Neuronal stem cell (in vitro differentiated cells): ENCODE measurements around the gene CD300H.
A peak's percentile ranks its signal among the peaks of the same experiment; 100 is the strongest.

Source experiments
- DNase-seq: peaks from one replicate; pipeline ENCODE4 v3.0.0-alpha.2; 2013; ENCODE audit warnings: low spot score
- H2AFZ ChIP-seq: one replicate; pipeline ENCODE4 v1.6.1; 2013; ENCODE audit warnings: mild to moderate bottlenecking, low read length, inconsistent platforms
- H2AK5ac ChIP-seq: 2 replicates; pipeline ENCODE4 v1.6.1; 2013; ENCODE audit warnings: low read depth, mild to moderate bottlenecking, inconsistent platforms, low read length, moderate library complexity, mixed read lengths
- H2BK120ac ChIP-seq: 2 replicates; pipeline ENCODE4 v1.6.1; 2013; ENCODE audit warnings: low read depth, mild to moderate bottlenecking, inconsistent platforms, low read length, moderate library complexity, mixed read lengths
- H2BK12ac ChIP-seq: one replicate; pipeline ENCODE4 v1.6.1; 2013; ENCODE audit warnings: low read length, inconsistent platforms
- H2BK15ac ChIP-seq: 2 replicates; pipeline ENCODE4 v1.6.1; 2013; ENCODE audit warnings: mild to moderate bottlenecking, low read length, inconsistent platforms, mixed read lengths
- H2BK5ac ChIP-seq: one replicate; pipeline ENCODE4 v1.6.1; 2013; ENCODE audit warnings: inconsistent platforms, mild to moderate bottlenecking, low read length, moderate library complexity
- H3K14ac ChIP-seq: one replicate; pipeline ENCODE4 v1.6.1; 2013; ENCODE audit warnings: low read length, inconsistent platforms
- H3K18ac ChIP-seq: 2 replicates; pipeline ENCODE4 v1.6.1; 2013; ENCODE audit warnings: low read length, inconsistent platforms
- H3K23ac ChIP-seq: 2 replicates; pipeline ENCODE4 v1.6.1; 2013; ENCODE audit warnings: low read depth, mild to moderate bottlenecking, mixed read lengths, low read length, inconsistent platforms; ENCODE audit not compliant: poor library complexity
- H3K27ac ChIP-seq: replicated peaks from 3 replicates; pipeline ENCODE4 v1.5.1; 2013; ENCODE audit warnings: low read length, inconsistent platforms
- H3K27me3 ChIP-seq, 3 experiments: 2 replicates each; pipeline ENCODE4 v1.6.1; 2013; ENCODE audit warnings: low read length in 3 of 3, mild to moderate bottlenecking in 2 of 3, inconsistent platforms in 1 of 3, low read depth in 1 of 3, mixed read lengths in 1 of 3, moderate library complexity in 1 of 3; ENCODE audit not compliant: control insufficient read depth in 3 of 3, insufficient read depth in 3 of 3
- H3K36me3 ChIP-seq, 2 donors: replicated peaks in 1 of 2; 2 replicates each; pipeline ENCODE4 v1.6.1; 2013; ENCODE audit warnings: low read length in 2 of 2; ENCODE audit not compliant: control insufficient read depth in 2 of 2, insufficient read depth in 2 of 2
- H3K4ac ChIP-seq: 2 replicates; pipeline ENCODE4 v1.6.1; 2013; ENCODE audit warnings: inconsistent platforms, mild to moderate bottlenecking, low read length, moderate library complexity
- H3K4me1 ChIP-seq, 2 donors: 1 replicate in 1 of 2; 2 replicates in 1 of 2; pipeline ENCODE4 v1.6.1; 2013; ENCODE audit warnings: low read length in 2 of 2, low read depth in 1 of 2; ENCODE audit not compliant: control insufficient read depth in 2 of 2, insufficient read depth in 1 of 2
- H3K4me2 ChIP-seq: one replicate; pipeline ENCODE4 v1.6.1; 2013; ENCODE audit warnings: mild to moderate bottlenecking, low read length, inconsistent platforms; ENCODE audit not compliant: insufficient read depth, poor library complexity, severe bottlenecking
- H3K4me3 ChIP-seq, 2 donors: 2 replicates each; pipeline ENCODE4 v1.5.1; 2013; ENCODE audit warnings: low read length in 2 of 2, mild to moderate bottlenecking in 2 of 2, inconsistent platforms in 1 of 2, moderate library complexity in 1 of 2
- H3K79me1 ChIP-seq: one replicate; pipeline ENCODE4 v1.6.1; 2013; ENCODE audit warnings: low read depth, mild to moderate bottlenecking, inconsistent platforms, low read length, moderate library complexity
- H3K9ac ChIP-seq: one replicate; pipeline ENCODE4 v1.6.1; 2013; ENCODE audit warnings: mild to moderate bottlenecking, low read depth, low read length, inconsistent platforms; ENCODE audit not compliant: poor library complexity
- H3K9me3 ChIP-seq, 2 donors: replicated peaks in 1 of 2; 2 replicates each; pipeline versions ENCODE3 to v1.6.1; 2013; ENCODE audit warnings: low read length in 2 of 2, mild to moderate bottlenecking in 2 of 2, inconsistent platforms in 1 of 2, low read depth in 1 of 2, mixed read lengths in 1 of 2, moderate library complexity in 1 of 2; ENCODE audit not compliant: control insufficient read depth in 2 of 2, insufficient read depth in 1 of 2
- H4K8ac ChIP-seq: one replicate; pipeline ENCODE4 v1.6.1; 2013; ENCODE audit warnings: low read depth, mild to moderate bottlenecking, inconsistent platforms, low read length, moderate library complexity
- H4K91ac ChIP-seq: one replicate; pipeline ENCODE4 v1.6.1; 2013; ENCODE audit warnings: low read length, low read depth, mild to moderate bottlenecking, inconsistent platforms; ENCODE audit not compliant: poor library complexity
- WGBS, 2 donors: extraction: QIAGEN DNeasy Blood & Tissue Kit; methylation state at CpG; one replicate each; pipeline ENCODE4 v1.1.7; 2013; ENCODE audit warnings: missing lambda C conversion rate in 2 of 2, mixed read lengths in 1 of 2; ENCODE audit not compliant: insufficient read length in 2 of 2, insufficient replicate concordance in 1 of 2; ENCODE audit errors: extremely low coverage in 2 of 2; 5-methylcytosine and 5-hydroxymethylcytosine counted together

The CD300H gene

DNA sequence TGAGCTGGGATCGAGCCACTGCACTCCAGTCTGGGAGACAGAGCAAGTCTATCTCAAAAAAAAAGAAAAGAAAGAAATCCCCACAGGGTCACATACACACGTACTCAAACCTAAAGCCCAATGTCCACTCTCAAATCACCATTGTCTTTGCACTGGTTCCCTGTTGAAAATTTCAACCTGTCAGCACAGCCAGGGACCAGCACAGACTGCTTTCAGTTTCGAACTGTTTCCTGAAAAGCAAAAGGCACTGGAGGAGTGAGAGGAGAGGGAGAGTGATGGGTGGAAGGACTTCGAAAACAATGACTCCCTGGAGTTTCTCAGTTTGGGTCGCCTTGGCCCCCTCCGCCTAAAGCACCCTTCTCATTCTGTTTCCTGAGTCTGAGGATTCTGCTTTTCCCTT is 12.4 kb downstream of the CD300H start:
- Histone ChIP-seq H3K79me1 (no peaks in the 10 kb centered on the region), H3K9me3 (no peaks in the 10 kb centered on the region), H3K14ac (no peak overlapping the region), H4K91ac (no peak overlapping the region), H3K27me3 (peaks cover 0 to 4% (median 0%) of the 10 kb centered on the region in 3 experiments), H3K36me3 (no peaks in the 10 kb centered on the region), H3K4me2 (no peak overlapping the region), H3K27ac (no peak overlapping the region), H2BK12ac (no peak overlapping the region), H3K4me1 (peaks cover 0 to 3% of the 10 kb centered on the region in 2 donors), H3K9ac (no peak overlapping the region), H2BK120ac (no peak overlapping the region), H2BK5ac (no peak overlapping the region), H3K4me3 (no peak overlapping the region), H3K4ac (no peak overlapping the region), H2BK15ac (no peak overlapping the region), H2AFZ (no peak overlapping the region), H4K8ac (no peak overlapping the region), H3K23ac (no peak overlapping the region), H2AK5ac (no peak overlapping the region), H3K18ac (no peak overlapping the region)
- no peak for DNase-seq
- WGBS, 2 donors: no CpG with 5 or more reads among the region's 6 CpGs

DNA sequence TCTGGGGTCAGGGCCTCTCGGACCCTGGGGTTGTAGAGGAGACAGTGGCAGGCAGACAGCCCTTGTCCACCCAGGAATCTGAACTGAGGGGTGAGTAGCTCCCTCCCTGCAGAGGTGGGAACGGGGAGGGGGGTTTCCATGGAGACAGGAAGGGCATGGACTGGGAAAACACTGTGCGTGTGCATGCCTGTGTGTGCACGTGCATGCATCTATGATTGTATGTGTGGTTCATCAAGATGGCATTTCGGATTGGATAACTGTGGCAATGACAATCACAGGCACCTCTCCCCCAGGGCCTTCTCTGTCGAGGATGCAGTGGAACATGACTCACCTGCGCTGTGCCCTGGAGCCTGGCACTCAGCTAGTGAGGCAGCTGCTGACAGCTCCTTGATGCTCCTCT is 15.3 kb downstream of the CD300H start:
- Histone ChIP-seq H4K91ac (no peak overlapping the region), H3K27ac (no peak overlapping the region), H3K79me1 (no peaks in the 10 kb centered on the region), H2BK5ac (no peak overlapping the region), H4K8ac (no peak overlapping the region), H3K36me3 (no peaks in the 10 kb centered on the region), H3K4ac (no peak overlapping the region), H2BK15ac (no peak overlapping the region), H3K23ac (no peak overlapping the region), H3K9ac (no peak overlapping the region), H3K27me3 (peaks cover 0 to 14% (median 0%) of the 10 kb centered on the region in 3 experiments), H2BK12ac (no peak overlapping the region), H2BK120ac (no peak overlapping the region), H2AFZ (no peak overlapping the region), H3K4me1 (peaks cover 0 to 3% of the 10 kb centered on the region in 2 donors), H3K4me2 (no peak overlapping the region), H3K14ac (no peak overlapping the region), H3K4me3 (no peak overlapping the region), H2AK5ac (no peak overlapping the region), H3K9me3 (no peaks in the 10 kb centered on the region), H3K18ac (peak overlapping the region; percentile 38)
- DNase-seq: no peak
- WGBS, 2 donors: no CpG with 5 or more reads among the region's 7 CpGs

DNA sequence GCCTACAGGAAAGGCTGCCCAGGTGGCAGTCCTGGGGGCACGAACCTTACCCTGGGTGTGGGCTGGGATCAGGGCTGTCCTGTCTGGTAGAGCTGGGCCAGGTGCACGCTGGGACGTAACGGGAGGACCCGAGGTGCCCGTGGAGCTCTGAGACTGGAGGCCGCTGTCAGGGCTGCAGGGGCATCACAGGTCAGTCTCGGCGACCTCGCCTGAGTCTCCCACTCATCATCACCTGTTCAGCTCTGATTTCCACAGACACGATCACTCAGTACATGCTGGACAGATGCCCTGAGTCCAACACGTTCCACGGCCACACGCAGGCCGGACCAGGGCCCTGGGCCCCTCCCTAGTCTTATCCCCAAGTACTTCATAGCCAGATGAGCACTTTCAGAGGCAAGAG is 16.7 kb downstream of the CD300H start:
- no peaks in the 10 kb centered on the region for H3K79me1 ChIP-seq
- no peak overlapping the region for H2AFZ ChIP-seq
- peak overlapping the region; percentile 41 for H3K14ac ChIP-seq
- no peak overlapping the region for H3K4me2 ChIP-seq
- no peaks in the 10 kb centered on the region for H3K9me3 ChIP-seq
- no peaks in the 10 kb centered on the region for H3K36me3 ChIP-seq
- peaks cover 0 to 3% of the 10 kb centered on the region in 2 donors for H3K4me1 ChIP-seq
- no CpG with 5 or more reads among the region's 15 CpGs for WGBS, 2 donors
- H3K27ac ChIP-seq: no peak overlapping the region
- no peak overlapping the region for H4K91ac ChIP-seq
- H2AK5ac ChIP-seq: peak overlapping the region; percentile 86
- H3K4me3 ChIP-seq: no peak overlapping the region
- peak overlapping the region; percentile 56 for H2BK5ac ChIP-seq
- H2BK120ac ChIP-seq: no peak overlapping the region
- no peak overlapping the region for H3K4ac ChIP-seq
- no peak overlapping the region for H2BK12ac ChIP-seq
- H4K8ac ChIP-seq: no peak overlapping the region
- peaks cover 0 to 14% (median 0%) of the 10 kb centered on the region in 3 experiments for H3K27me3 ChIP-seq
- no peak overlapping the region for H3K18ac ChIP-seq
- no peak overlapping the region for H3K23ac ChIP-seq
- DNase-seq: no peak
- H3K9ac ChIP-seq: no peak overlapping the region
- H2BK15ac ChIP-seq: no peak overlapping the region

DNA sequence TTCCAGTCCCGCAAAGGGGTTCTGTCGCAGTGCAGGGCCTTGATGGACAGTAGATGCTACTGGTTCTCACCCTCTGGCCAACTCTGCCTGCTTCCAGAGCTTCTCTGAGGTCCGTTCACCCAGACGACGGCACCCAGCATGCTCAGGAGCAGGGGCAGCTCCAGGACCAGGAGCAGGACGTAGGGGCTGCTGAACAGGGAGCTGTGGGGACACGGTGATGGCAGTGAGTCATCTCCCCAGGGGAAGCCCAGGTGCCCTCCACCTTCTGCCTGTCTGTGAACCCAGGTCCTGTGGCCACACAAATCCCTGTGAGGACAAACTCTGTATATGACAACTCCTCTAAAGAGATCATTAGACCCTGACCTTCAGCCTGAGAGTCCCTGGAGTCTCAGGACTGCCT is 18.0 kb downstream of the CD300H start:
- no peak for DNase-seq
- Histone ChIP-seq H3K27ac (no peak overlapping the region), H2BK15ac (no peak overlapping the region), H2AFZ (no peak overlapping the region), H3K9ac (no peak overlapping the region), H3K79me1 (no peaks in the 10 kb centered on the region), H3K4me1 (peaks cover 0 to 9% of the 10 kb centered on the region in 2 donors), H3K14ac (no peak overlapping the region), H3K4ac (no peak overlapping the region), H3K18ac (no peak overlapping the region), H2BK120ac (no peak overlapping the region), H2BK5ac (no peak overlapping the region), H3K4me2 (no peak overlapping the region), H3K27me3 (peaks cover 0 to 11% (median 0%) of the 10 kb centered on the region in 3 experiments), H3K36me3 (no peaks in the 10 kb centered on the region), H2BK12ac (no peak overlapping the region), H4K91ac (no peak overlapping the region), H4K8ac (no peak overlapping the region), H2AK5ac (no peak overlapping the region), H3K4me3 (no peak overlapping the region), H3K9me3 (no peaks in the 10 kb centered on the region), H3K23ac (no peak overlapping the region)
- WGBS, 2 donors: no CpG with 5 or more reads among the region's 7 CpGs
